Activated B cell treated with CpG ODN at 0.5 μM for 24 hours (primary cell): ENCODE results near the gene WNT9B. TPM values are rescaled to one million over a fixed set of nuclear protein-coding genes. Genes with fewer than 3 reads are reported as not detected.
"Not testable (repeated sequence)": the region's sequence is repeated elsewhere in the genome, so short reads cannot be mapped to it uniquely, and the experiment has no call there.

Experiments
- ATAC-seq: fragments of 200-7000 bp; cut with Tn5 transposase; one replicate; pipeline ENCODE4 v1.10.0; 2021; ENCODE audit warnings: low read depth, mild to moderate bottlenecking, moderate library complexity
- CTCF ChIA-PET: fragments of 350-600 bp; sonication (Branson Sonifier 250); formaldehyde crosslinking; loops from one replicate; lab custom pipeline; 2021; ENCODE audit warnings: antibody characterized with exemption; lab: Charles Lee
- POLR2A ChIA-PET: fragments of 350-600 bp; sonication (Branson Sonifier 250); formaldehyde crosslinking; loops from one replicate; lab custom pipeline; 2021; ENCODE audit warnings: antibody characterized with exemption; lab: Charles Lee
- DNase-seq: peaks from one replicate; pipeline ENCODE4 v3.0.0; 2022
- H3K27ac Mint-ChIP-seq: one replicate; pipeline ENCODE4 v1.8.0; 2020; ENCODE audit warnings: mixed read lengths
- H3K27me3 Mint-ChIP-seq: one replicate; pipeline ENCODE4 v1.8.0; 2021; ENCODE audit warnings: mixed read lengths
- H3K36me3 Mint-ChIP-seq: one replicate; pipeline ENCODE4 v1.8.0; 2021; ENCODE audit warnings: low read depth, mixed read lengths
- H3K4me1 Mint-ChIP-seq: one replicate; pipeline ENCODE4 v1.8.0; 2021; ENCODE audit warnings: mixed read lengths
- H3K4me3 Mint-ChIP-seq: one replicate; pipeline ENCODE4 v1.8.0; 2020; ENCODE audit warnings: mild to moderate bottlenecking, mixed read lengths
- H3K9me3 Mint-ChIP-seq: one replicate; pipeline ENCODE4 v1.8.0; 2020; ENCODE audit warnings: mixed read lengths
- CTCF ChIP-seq: fragments of 200-600 bp; IDR thresholded peaks from one replicate; pipeline ENCODE4 v1.8.0; 2022; ENCODE audit warnings: antibody characterized with exemption, mild to moderate bottlenecking
- intact Hi-C: fragments of 100-400 bp; cut with micrococcal nuclease; formaldehyde crosslinking; loops from one replicate; pipeline ENCODE4 v1.15.1; 2024
- total RNA-seq: library from RNA; stranded (reverse); gene quantifications from 2 replicates; pipeline ENCODE4 v1.2.3, GENCODE V29; 2022

Gene WNT9B
- total RNA-seq, 1 donor from 2014 or later = not detected

- Mint-ChIP-seq H3K27ac (no peak overlapping the region), H3K27me3 (peaks cover 31% of the 10 kb centered on the region), H3K4me3 (no peak overlapping the region), H3K36me3 (peaks cover under 1% of the 10 kb centered on the region), H3K9me3 (peaks cover under 1% of the 10 kb centered on the region), H3K4me1 (peaks cover 6% of the 10 kb centered on the region)
- ATAC-seq (no peak), DNase-seq (no peak)
- no peak for TF ChIP-seq CTCF
- ChIA-PET POLR2A (no interaction called here), CTCF (no interaction called here)
- intact Hi-C loops = loop anchor here (2.0 to 10.0 kb wide), 2 partner anchors 103 to 693 kb away; no protein-coding TSS in a partner anchor
Measured at GRCh38 chr17:46837521-46837920, 13.9 kb upstream of the WNT9B start.

GRCh38 chr17:46839211-46839610 is 12.2 kb upstream of the WNT9B start:
- no peak for DNase-seq
- ChIA-PET POLR2A (no interaction called here), CTCF (no interaction called here)
- H3K36me3 Mint-ChIP-seq = peaks cover 5% of the 10 kb centered on the region
- peaks cover 6% of the 10 kb centered on the region for H3K4me1 Mint-ChIP-seq
- TF ChIP-seq CTCF = no peak
- intact Hi-C loops = loop anchor here (10.0 kb wide), 1 partner anchor 694 kb away; no protein-coding TSS in a partner anchor
- no peak overlapping the region for H3K4me3 Mint-ChIP-seq
- peaks cover 9% of the 10 kb centered on the region for H3K9me3 Mint-ChIP-seq
- H3K27ac Mint-ChIP-seq = no peak overlapping the region
- ATAC-seq = no peak
- peaks cover 38% of the 10 kb centered on the region for H3K27me3 Mint-ChIP-seq

- H3K4me3 Mint-ChIP-seq, POLR2A ChIA-PET, H3K4me1 Mint-ChIP-seq, H3K9me3 Mint-ChIP-seq, intact Hi-C loops, DNase-seq, H3K27ac Mint-ChIP-seq, H3K36me3 Mint-ChIP-seq, ATAC-seq: not testable (repeated sequence)
- H3K27me3 Mint-ChIP-seq = peaks cover 38% of the 10 kb centered on the region
- CTCF ChIA-PET = interaction anchor here (1.5 kb wide), 1 partner anchor 20 kb away, joined by 3 read pairs; no protein-coding TSS in a partner anchor
Measured at GRCh38 chr17:46840596-46840995, 10.8 kb upstream of the WNT9B start.

GRCh38 chr17:46841561-46842379 is 9.6 kb upstream of the WNT9B start:
- H3K27ac Mint-ChIP-seq = no peak overlapping the region
- no peak overlapping the region for H3K4me3 Mint-ChIP-seq
- CTCF ChIA-PET = interaction anchor here (0.8 to 1.5 kb wide), 2 partner anchors 12 to 19 kb away, joined by 3 to 4 read pairs; no protein-coding TSS in a partner anchor
- ATAC-seq (peak; percentile 21), DNase-seq (no peak)
- peaks cover 46% of the 10 kb centered on the region for H3K27me3 Mint-ChIP-seq
- peaks cover 9% of the 10 kb centered on the region for H3K9me3 Mint-ChIP-seq
- TF ChIP-seq CTCF = no peak
- H3K36me3 Mint-ChIP-seq = peaks cover 5% of the 10 kb centered on the region
- POLR2A ChIA-PET = interaction anchor here (0.5 to 0.6 kb wide), 2 partner anchors 32 to 650 kb away, joined by 3 read pairs; no protein-coding TSS in a partner anchor
- peaks cover 6% of the 10 kb centered on the region for H3K4me1 Mint-ChIP-seq
- intact Hi-C loops = no loop called here

- Mint-ChIP-seq H3K4me3 (no peak overlapping the region), H3K36me3 (peaks cover 5% of the 10 kb centered on the region), H3K4me1 (peaks cover 6% of the 10 kb centered on the region), H3K27ac (no peak overlapping the region), H3K27me3 (peaks cover 50% of the 10 kb centered on the region), H3K9me3 (peaks cover 9% of the 10 kb centered on the region)
- no peak for ATAC-seq
- no peak for TF ChIP-seq CTCF
- DNase-seq = no peak
- intact Hi-C loops = no loop called here
- CTCF ChIA-PET = interaction anchor here (0.8 to 1.3 kb wide), 3 partner anchors 11 to 16 kb away, joined by 3 to 4 read pairs (median 4); no protein-coding TSS in a partner anchor
- POLR2A ChIA-PET = no interaction called here
Measured at GRCh38 chr17:46842835-46843234, 8.5 kb upstream of the WNT9B start.
